8988T (cell line): ENCODE results near the gene KHDC4.
"Not testable (repeated sequence)": the region's sequence is repeated elsewhere in the genome, so short reads cannot be mapped to it uniquely, and the experiment has no call there.

Source experiments
- DNase-seq: peaks from one replicate; pipeline ENCODE4 v3.0.0; 2011

The KHDC4 gene

DNA sequence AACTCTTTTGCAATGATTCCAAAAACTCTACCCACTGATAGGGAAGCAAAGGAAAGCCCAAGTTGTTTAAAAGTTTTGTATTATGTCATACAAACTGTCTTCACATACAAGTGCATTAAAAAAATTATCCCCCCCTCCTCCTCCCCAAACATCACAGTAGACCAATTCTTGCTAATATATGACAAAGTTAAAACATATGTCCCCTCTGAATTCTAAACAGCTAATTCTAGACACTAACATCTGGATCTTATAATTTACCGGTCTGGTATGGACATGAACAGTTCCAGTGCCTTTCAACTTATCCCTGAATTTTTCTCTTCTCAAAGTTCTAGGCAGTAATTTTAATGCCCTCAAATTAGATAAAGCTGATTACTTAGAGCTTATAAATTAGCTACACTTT lies 36.5 kb downstream of the KHDC4 start:
- no peak for DNase-seq

DNA sequence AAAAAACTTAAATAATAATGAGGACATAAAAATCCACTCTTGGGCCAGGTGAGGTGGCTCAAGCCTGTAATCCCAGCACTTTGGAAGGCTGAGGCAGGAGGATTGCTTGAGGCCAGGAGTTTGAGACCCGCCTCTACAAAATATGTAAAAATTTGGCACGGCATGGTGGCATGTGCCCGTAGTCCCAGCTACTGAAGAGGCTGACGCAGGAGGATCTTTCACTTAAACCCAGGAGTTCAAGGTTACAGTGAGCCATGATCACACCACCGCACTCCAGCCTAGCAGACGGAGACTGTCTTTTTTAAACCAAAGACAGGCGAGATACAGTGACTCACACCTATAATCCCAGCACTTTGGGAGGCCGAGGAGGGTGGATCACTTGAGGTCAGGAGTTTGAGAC lies 37.7 kb downstream of the KHDC4 start:
- not testable (repeated sequence) for DNase-seq

GRCh38 chr1:155895617-155896016 lies 38.6 kb downstream of the KHDC4 start:
- not testable (repeated sequence) for DNase-seq

GRCh38 chr1:155893389-155894142 lies 40.6 kb downstream of the KHDC4 start:
- no peak for DNase-seq

GRCh38 chr1:155892796-155893195 lies 41.4 kb downstream of the KHDC4 start:
- DNase-seq: no peak

- DNase-seq: no peak
These were observed 44.0 kb downstream of the KHDC4 start for GRCh38 chr1:155890251-155890650.

DNA sequence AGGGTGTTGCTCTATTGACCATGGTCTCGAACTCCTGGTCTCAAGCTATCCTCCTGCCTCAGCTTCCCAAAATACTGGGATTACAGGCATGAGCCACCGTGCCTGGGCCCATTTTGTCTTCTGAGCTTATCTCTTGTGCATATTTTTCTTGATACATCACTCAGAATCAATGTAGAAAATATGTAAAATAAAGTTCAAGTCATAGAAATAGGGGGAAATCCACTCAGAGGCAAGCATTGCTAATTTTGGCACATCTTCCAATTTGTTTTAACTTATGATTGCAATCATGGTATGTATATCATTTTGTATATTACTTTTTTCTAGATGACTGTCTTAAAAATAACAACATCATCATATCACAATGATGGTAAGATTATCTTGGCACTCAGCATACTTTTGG lies 44.6 kb downstream of the KHDC4 start:
- no peak for DNase-seq

GRCh38 chr1:155888481-155888880 lies 45.7 kb downstream of the KHDC4 start:
- no peak for DNase-seq

GRCh38 chr1:155884982-155885381 lies 49.2 kb downstream of the KHDC4 start:
- DNase-seq: no peak

DNA sequence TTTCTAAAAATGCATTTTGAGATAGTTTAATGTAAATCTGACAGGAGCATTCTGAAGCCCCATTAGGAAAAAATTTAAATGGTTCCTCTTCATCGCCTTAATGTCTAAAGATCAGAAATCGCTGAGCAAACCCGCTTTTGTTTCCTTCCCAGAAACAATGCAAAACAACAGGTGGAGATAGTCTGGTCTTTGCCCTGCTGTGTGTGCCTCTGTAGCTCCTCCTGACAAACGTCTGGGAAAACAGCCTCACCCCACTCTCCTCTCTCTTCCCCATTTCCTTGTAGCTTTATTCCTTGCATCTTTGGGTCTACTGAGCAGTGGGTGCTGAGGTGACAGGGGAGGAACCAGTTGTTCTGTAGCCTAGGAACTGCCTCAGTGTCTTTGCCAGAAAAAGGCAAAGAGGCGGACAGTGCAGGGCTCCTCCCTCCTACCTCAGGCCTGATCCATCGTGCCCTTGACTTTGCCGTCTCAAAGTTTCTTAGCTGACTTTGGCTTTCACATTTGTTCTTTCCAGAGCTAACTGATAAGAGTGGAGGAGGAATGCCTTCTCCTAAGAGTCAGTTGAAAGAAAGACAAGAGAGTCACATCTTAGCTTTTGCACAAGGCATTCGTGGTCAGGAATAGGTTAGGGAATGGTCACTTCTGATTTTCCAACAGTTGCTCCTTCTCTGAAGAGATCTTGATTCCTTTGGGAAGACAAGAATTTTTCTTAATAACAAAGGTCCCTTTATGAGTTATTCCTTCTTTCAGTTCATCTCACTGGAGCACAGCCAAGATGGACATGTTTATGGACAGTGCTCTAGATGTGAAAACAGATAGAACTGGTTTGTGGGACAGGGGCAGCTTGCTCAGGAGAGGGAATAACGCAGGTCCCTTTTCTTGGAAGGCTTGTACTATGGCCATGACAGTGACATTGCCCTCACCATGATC lies 49.9 kb downstream of the KHDC4 start:
- no peak for DNase-seq

- no peak for DNase-seq
These were observed 51.4 kb downstream of the KHDC4 start for GRCh38 chr1:155882766-155883165.

DNA sequence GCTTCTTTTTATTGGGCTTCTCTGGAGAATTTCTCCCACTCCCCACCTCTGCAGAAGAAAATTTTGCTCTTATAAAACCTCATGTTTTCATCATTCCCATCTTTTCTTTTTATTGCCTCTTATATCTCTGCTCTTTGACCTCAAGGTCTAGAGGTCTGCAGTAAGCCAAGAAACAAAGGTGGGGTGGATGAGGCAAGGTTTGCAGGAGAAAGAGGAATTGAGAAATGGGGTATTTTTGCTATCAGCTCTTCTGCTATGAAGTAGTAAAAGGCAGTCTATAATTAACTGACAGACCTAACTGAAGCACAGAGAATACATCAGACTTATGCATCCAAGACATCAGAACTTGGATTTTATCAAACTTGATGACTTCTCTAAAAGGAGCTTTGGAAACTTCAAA lies 52.0 kb downstream of the KHDC4 start:
- no peak for DNase-seq

DNA sequence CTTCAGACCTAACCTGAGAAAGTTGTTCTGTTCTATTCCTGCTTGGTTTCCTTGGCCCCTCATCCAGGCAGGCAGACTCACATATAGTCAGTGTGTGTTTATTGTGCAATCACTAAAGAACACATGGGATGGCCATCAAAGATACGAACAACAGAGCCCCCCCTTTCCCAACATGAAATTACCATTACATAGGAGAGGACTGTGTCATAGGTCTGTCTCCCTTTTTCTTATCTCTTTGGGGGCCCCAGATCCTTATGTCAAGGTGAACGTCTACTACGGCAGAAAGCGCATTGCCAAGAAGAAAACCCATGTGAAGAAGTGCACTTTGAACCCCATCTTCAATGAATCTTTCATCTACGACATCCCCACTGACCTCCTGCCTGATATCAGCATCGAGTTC lies 53.3 kb downstream of the KHDC4 start:
- no peak for DNase-seq

DNA sequence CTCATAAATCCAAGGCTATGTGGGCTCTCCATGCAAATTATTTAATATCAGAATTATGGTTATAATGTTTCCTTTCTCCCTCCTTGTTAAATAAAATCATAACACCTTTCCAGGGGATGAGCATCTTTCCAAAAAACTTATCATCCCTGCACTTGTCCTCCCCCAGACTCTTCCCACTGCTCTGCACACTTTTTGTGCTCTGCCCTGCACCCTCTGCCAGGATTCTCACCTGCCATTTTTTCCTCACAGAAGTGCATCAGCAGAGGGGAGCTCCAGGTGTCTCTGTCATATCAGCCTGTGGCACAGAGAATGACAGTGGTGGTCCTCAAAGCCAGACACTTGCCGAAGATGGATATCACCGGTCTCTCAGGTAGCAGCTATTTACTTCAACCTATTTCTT lies 54.0 kb downstream of the KHDC4 start:
- no peak for DNase-seq

DNA sequence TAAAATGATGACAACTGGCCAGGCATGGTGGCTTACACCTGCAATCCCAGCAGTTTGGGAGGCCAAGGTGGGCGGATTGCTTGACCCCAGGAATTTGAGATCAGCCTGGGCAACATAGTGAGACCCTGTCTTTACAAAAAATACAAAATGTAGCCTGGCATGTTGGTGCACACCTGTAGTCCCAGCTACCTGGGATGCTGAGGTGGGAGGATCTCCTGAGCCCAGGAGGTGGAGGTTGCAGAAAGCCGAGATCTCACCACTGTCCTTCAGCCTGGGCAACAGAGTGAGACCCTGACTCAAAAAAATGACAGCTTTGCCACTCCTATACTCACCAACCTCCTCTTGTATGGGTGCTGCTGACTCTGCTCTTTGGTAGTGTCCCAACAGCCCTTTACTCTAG lies 56.3 kb downstream of the KHDC4 start:
- DNase-seq: no peak

DNA sequence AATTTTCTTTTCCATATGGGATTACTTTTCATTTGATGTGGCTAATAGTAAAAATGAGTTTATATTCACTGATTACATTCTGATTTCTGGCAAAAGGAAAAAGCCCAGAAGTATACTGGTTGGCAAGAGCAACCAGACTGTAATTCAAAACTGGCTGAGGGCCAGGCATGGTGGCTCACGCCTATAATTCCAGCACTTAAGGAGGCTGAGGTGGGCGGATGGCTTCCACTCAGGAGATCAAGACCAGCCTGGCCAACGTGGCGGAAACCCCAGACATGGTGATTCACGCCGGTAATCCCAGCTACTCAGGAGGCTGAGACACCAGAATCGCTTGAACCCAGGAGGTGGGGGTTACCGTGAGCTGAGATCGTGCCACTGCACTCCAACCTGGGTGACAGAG lies 60.4 kb downstream of the KHDC4 start:
- no peak for DNase-seq

DNA sequence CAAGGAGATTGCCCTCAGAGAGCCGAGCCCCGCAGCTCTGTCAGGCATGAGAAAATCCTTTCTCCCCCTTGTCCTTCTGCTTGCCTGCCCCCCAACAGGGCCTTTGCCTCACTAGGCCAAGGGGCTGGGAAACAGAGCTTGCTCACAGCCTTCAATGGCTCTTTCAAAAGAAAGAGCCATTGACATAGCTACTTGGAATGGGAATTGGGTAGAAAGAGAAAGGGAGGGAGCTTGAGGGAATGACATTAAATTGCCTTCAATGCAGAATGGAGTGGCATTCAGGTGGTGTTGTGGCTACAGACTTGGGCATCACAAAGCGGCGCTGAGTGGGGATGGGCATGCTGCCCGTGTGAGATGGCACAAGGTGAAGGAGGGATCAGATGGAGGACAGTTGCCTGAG lies 61.7 kb downstream of the KHDC4 start:
- DNase-seq: no peak

DNA sequence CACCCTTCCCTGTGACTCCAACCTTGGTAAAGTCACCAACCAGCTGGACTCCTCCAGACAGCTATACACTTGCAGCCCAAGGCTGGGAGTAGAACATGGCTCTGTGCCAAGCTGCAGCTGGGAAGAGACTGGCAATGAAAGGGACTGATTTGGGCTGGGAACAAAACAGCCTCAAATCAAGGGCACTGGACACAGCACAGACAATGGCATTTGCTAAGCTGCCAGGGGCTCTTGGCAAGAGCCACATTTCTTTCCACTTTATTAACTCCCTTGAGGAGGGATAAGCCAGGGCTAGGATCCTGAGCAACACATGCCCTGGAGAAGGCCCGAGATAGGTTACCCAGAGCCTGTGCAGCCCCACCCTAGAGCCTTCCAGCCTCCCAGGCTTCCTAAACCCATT lies 62.8 kb downstream of the KHDC4 start:
- no peak for DNase-seq

GRCh38 chr1:155867766-155868165 lies 66.4 kb downstream of the KHDC4 start:
- no peak for DNase-seq

DNA sequence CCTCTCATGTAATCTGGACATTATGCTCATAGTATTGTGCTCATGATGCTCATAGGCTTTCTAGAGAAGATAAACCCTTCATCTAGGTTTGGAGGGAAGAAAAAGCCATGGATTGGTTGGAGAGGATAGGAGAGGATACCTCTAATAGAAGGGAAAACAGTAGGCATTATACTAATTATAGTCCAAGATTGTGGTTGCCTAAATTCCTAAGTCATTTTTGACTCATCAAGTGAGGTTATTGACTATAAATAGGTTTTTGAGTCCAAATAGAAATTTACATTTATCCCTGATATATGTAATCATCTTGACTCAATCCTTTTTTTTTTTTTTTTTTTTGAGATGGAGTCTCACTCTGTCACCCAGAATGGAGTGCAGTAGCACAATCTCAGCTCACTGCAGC lies 69.8 kb downstream of the KHDC4 start:
- no peak for DNase-seq
